Stimulated activated CD8-positive, alpha-beta memory T cell treated with anti-CD3 and anti-CD28 coated beads, Interleukin-4, amount 100 ng/mL, for 48 hours (primary cell): ENCODE results near the gene NAT10.

Experiments
- DNase-seq: peaks from one replicate; pipeline ENCODE4 v3.0.0-alpha.2; 2020

NAT10 gene

GRCh38 chr11:34191578-34191977, 86.1 kb downstream of the NAT10 start:
- DNase-seq: no peak

GRCh38 chr11:34192481-34193401, 87.3 kb downstream of the NAT10 start:
- peak; percentile 40 for DNase-seq

- DNase-seq: no peak
Measured at GRCh38 chr11:34194576-34195335, 89.3 kb downstream of the NAT10 start.
